G401.6 (cell line): ENCODE measurements around the gene CLEC4G.
"Not testable (repeated sequence)": the region's sequence is repeated elsewhere in the genome, so short reads cannot be mapped to it uniquely, and the experiment has no call there.

ENCODE experiments used
- FAIRE-seq: peaks from 2 replicates; lab custom pipeline; 2012; peaks lifted over from hg19 to GRCh38; lab: Jason Lieb, UNC

The CLEC4G gene, protein sequence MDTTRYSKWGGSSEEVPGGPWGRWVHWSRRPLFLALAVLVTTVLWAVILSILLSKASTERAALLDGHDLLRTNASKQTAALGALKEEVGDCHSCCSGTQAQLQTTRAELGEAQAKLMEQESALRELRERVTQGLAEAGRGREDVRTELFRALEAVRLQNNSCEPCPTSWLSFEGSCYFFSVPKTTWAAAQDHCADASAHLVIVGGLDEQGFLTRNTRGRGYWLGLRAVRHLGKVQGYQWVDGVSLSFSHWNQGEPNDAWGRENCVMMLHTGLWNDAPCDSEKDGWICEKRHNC

DNA sequence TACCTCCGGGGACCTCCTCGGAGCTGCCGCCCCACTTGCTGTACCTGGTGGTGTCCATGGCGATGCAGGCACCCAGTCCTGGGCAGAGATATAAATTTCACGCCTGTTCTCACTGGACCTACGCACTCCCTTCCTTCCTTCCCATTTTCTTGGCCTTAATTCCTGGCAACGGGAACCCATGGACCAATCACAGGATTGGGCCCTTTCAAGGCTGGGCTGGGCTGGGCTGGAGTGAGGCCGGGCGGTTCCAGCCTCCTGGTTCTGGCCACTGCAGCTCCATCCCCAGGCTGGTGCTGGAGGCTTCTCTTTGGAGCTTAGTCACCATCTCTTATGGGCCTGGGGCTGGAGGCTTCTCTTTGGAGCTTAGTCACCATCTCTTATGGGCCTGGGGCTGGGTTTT, at the start of gene CLEC4G:
Gene CLEC4G, minus strand, starts transcription at position 66 of the 400 bp plus-strand sequence. Its CDS starts 8 bp downstream, at position 58.
- FAIRE-seq = no peak

DNA sequence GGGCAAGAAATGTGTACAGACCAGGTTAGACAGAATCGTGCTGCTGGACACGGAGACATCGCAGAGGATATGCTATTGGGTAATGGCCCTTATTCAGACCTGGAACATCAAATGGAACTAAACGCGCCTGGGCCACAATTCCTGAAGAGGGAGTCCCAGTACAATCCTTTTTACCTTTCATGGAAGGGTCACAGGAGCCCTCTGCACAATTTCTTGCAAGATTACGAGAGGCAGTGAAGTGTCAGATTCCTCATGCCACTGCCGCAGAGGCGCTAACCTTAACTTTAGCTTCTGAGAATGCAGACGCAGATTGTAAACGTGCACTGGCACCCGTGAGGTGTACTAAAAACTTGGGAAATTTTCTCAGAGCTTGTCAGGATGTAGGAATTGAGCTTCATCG, 49.2 kb upstream of the CLEC4G start:
- no peak for FAIRE-seq

DNA sequence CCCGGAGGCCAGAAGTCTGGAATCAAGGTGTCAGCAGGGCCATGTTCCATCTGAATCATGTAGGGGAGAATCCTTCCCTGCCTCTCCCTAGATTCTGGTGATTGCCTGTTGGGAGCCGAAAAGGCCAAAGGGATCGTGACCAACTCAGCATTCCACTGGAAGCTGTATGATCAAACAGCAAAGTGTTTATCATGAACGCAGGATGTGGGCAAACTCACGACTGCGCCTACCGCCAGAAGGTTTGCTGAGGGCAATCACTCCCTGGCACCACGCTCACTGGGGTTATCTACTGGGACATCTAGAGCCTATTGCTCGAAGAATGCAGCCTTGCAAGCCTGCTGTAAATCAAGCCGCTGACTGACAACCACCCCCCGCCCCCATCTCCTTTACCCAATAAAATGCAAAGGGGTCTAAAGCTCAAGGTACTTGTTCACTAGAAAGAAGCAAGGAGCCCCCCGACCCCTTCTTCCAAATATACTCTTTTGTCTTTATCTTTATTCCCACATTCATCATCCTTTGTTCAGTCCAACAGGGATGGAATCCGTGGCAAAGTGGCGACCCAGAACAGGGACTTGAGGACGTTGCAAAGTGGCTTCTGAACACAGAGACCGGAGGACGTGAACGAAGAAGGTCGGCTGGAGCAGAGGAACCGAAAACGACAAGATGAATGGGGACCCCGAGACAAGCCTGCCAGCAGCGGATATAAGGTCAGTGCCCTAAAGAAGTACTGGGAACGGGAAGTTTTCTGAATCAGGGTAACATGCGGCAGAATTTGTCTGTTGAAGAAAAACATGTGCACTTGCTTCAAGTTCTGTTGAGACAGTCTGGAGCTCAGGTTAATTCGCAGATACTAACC, 47.9 kb upstream of the CLEC4G start:
- FAIRE-seq = no peak

DNA sequence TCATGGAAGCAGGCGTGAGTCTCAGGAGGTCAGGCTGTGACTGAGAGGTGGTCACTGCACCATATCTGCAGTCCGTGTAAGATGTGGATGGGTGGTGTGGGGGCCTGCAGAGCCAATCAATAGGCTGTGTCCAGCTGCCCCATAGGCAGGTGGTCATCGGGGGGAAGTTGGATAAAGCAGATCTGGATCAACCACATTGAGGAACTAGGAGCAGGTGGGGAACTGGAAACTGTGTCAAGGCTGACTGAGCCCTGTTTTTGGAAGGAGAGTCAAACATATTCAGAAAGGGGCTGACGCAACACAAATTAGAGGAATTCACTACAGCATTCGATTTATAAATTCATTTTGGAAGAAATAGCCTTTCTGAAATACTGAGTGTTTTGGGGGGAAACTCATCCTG, 46.2 kb upstream of the CLEC4G start:
- no peak for FAIRE-seq

DNA sequence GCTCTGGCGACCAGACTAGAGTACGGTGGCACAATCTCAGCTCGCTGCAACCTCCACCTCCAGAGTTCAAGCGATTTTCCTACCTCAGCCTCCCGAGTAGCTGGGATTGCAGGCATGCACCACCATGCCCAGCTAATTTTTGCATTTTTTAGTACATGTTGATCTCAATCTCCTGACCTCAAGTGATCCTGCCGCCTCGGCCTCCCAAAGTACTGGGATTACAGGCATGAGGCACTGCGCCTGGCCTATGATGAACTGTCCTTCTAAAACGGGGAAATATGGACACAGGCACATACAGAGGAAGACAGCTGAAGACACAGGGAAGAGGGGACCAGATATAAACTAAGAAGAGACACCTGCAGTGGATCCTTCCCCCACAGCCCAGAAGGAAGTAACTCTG, 43.9 kb upstream of the CLEC4G start:
- FAIRE-seq = no peak

DNA sequence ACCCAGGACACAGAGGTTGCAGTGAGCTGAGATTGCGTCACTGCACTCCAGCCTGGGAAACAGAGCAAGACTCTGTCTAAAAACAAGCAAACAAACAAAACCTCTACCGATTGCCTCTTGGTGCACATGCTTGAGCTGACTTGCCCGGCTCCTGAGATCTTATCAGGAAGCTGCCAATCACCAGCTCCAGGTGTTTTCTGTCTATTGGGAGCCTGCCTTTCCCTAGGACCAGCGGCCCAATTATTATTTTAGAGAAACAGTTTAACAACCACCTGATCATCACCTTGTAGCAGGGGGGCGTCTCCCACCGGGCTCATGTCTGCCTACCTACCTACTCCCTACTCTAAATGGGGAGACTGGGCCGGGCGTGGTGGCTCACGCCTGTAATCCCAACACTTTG, 41.9 kb upstream of the CLEC4G start:
- FAIRE-seq = no peak

DNA sequence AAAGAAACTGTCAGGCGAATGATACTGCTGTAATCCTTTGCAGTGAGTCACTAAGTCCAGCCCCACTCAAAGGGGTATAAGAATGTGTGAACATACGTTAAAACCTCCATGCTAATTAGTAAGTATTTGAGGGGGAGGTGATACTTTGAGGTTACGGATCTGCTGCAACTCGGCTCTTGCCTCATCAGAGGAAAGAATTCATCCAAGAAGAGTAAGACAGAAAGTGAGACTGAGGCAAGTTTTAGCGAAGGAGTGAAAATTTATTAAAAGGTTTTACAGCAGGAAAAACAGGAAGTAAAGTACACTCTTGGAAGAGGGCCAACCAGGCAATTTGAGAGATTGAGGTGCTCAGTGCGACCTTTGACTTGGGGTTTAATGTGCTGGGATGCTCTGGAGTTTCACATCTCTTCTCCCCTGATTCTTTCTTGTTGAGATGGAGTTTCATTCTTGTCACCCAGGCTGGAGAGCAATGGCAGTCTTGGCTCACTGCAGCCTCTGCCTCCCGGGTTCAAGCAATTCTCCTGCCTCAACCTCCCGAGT, 40.9 kb upstream of the CLEC4G start:
- FAIRE-seq = no peak

DNA sequence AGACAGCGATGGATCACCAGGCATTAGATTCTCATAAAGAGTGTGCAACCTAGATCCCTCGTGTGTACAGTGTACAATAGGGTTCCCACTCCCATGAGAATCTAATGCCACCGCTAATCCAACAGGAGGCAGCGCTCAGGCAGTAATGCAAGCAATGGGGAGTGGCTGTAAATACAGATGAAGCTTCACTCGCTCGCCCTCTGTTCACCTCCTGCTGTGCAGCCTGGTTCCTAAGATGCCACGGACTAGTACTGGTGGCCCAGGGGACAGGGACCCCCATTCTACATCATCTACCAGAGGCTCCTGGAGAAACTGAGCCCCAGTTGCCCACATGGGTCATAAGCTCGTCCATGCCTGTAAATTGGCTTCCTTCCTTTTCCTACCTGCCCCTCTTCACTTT, 39.2 kb upstream of the CLEC4G start:
- FAIRE-seq = no peak

DNA sequence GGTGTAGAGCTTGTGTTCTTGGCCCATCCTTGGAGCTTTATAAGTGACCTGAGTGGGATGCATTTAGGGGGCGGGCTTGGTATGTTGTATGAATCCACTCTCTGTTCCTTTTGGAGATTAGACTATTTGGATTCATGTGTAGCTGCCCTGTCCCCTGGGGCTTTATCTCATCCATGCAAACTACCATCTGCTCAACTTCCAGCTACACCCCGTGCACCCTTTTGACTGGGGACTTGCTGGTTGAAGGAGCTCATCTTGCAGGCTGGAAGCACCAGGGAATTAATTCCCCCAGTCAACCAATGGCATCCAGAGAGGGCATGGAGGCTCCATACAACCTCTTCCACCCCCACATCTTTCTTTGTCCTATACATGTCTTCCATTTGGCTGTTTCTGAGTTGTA, 37.3 kb upstream of the CLEC4G start:
- FAIRE-seq = no peak

DNA sequence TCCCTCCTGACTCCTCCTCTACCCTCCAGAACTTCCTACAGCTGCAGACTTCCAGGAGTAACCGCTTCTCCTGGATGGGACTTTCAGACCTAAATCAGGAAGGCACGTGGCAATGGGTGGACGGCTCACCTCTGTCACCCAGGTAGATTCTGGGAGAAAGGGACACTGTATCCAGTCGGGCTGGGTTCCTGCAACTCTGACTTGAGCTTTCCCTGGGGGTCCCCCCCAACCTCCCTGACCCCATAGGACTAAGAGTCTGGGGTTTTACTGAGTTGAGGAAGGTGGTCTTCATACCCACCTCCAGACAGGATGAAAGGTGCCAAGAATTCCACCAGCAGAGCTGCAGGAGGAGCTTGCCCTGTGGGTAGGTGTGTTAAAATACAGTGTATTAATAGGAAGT, 35.6 kb upstream of the CLEC4G start:
- FAIRE-seq = no peak

DNA sequence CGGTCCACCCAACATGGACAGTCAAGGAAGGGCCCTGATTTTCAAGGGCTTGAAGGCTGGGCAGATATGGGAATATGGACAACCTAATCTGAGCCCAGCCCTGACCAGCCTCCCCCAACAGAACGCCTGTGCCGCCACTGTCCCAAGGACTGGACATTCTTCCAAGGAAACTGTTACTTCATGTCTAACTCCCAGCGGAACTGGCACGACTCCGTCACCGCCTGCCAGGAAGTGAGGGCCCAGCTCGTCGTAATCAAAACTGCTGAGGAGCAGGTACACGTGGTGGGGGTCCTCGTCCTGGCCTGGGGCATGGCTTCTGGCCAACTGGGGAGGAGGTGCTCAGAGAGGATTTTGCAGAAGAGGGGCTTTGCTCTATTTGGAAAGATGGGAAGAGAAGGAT, 34.6 kb upstream of the CLEC4G start:
- no peak for FAIRE-seq

DNA sequence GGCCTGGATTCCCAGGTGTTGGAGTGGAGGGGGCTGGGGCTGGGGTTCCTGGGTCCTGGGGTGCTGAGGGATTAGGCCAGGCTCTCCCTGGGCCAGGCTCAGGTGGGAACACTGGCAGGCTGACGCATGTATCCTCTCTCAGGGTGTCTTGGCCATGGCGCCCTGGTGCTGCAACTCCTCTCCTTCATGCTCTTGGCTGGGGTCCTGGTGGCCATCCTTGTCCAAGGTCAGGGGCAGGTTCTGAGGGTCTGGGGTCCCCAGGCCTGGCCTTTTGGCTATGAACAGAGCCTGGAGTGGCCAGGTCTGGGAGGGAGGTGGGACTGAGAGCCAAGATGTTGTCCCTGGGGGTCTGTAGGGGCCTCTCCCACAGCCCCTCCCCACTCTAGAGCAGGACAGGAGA, 33.1 kb upstream of the CLEC4G start:
- FAIRE-seq = not testable (repeated sequence)

DNA sequence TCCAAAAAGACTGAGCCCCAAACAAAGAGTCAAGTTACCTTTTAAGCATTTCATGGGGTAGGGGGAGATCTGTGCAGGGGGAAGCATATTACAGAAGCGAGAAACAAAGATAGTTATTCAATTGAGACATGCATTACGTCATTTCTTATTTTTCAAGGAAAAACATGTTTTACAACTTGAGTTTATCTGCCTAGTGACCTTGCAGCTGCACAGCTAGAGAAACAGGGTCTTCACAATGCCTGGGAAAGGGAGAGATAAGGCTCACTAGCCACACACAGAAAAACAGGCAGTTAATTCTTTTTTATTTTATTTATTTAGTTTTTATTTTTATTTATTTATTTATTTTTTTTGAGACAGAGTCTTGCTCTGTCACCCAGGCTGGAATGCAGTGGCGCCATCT, 32.2 kb upstream of the CLEC4G start:
- not testable (repeated sequence) for FAIRE-seq

DNA sequence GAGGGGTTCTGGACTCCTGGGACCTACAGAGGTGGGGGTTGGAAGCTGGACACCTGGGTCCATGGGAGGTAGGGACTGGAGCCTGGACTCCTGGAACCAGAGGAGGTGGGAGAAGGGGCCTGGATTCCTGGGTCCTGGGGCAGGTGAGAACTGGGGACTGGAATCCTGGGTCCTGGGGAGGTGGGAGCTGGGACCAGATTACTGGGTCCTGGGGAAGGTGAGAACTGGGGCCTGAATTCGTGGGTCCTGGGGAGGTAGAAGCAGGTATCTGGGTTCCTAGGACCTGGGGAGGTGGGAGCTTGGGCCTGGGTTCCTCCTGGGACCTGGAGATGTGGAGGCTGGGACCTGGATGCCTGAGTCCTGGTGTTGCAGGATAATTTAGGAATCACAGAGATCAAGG, 31.8 kb upstream of the CLEC4G start:
- no peak for FAIRE-seq

DNA sequence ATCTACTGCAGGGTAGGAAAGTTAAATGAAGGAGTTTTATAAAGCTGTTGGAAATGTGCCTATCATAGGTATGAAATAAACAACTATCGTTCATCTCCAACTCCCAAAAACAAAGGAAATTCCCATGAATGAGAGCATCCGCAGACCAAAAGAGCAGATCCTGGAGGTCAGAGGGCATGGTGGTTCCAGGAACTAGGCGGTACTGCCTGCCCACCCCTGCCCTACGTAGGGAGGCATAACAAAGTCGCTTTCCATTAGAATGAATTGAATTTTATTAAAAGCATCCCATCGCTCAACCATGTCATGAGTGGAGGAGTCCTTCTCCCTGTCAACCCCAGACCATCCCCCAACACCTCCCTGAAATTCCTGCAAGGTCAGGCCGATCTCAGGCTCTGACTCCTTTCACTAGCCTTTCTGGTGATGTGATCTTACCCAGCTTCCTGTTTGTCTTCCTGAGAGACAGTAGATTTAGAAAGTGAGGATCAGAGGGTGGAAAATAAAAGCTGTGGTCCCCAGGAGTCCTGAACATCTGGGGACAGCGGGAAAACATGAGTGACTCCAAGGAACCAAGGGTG, 30.9 kb upstream of the CLEC4G start, which contains the start of gene CLEC4M:
Gene CLEC4M, plus strand, starts transcription at position 525 of the 575 bp plus-strand sequence. Its CDS starts 24 bp downstream, at position 549.
- no peak for FAIRE-seq

DNA sequence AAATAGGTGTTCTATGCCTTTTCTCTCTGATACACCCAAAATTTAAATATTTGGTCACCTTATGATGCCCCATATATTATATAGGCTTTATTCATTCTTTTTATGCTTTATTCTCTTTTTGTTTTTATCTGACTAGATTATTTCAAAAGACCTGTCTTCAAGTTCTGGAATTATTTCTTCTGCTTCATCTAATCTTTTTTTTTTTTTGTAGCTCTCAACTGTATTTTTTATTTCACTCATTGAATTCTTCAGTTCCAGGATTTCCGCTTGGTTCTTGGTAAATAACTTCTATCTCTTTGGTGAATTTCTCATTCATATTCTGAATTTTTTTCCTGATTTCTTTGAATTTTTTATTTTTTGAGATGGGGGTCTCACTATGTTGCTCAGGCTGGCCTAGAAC, 27.2 kb upstream of the CLEC4G start:
- no peak for FAIRE-seq

DNA sequence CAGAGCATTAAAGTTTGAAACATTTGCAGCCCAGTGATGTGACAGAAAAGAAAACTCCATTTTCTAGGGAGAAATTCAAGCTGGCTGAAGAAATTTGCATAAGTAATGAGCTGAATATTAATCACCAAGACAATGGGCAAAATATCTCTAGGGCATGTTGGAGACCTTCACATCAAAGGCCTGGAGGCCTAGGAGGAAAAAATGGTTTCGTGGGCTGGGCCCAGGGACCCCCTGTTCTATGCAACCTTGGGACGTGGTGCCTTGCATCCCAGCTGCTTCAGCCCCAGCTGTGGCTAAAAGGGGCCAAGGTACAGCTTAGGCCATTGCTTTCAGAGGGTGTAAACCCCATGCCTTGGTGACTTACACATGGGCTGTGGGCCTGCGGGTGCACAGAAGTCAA, 25.4 kb upstream of the CLEC4G start:
- no peak for FAIRE-seq

DNA sequence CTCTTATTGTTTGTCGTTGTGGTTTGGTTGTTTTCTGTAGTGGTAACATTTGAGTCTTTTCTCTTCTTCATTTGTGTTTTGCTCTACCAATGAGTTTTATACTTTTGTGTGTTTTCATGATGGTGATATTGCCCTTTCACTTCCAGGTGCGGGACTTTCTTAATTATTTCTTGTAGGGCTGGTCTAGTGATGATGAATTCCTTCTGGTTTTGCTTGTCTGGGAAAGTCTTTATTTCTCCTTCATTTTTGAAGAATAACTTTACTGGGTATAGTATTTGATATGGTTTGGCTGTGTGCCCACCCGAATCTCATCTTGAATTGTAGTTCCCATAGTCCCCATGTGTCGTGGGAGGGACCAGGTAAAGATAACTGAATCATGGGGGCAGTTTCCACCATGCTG, 24.3 kb upstream of the CLEC4G start:
- FAIRE-seq = no peak

DNA sequence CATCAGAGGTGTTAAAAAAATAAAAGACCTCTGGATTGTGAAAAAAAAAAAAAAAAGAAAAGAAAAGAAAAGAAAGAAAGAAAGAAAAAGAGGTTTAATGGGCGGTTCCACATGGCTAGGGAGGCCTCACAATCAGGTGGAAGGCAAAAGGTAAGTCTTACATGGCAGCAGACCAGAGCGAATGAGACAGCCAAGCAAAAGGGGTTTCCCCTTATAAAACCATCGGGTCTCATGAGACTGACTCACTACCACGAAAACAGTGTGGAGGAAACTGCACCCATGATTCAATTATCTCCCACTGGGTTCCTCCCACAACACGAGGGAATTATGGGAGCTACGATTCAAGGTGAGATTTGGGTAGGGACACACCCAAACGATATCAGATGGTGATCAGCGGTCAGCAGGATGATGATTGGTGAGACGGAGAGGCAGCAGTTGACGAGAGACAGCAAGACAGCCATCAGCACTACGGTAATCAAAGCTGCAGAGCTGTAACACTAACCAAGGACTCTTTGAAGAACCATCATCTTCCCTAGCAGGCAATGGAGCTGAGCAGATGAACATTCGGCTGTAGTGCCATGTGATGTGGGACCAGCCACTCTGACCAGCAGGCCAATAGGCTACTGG, 19.4 kb upstream of the CLEC4G start:
- no peak for FAIRE-seq

DNA sequence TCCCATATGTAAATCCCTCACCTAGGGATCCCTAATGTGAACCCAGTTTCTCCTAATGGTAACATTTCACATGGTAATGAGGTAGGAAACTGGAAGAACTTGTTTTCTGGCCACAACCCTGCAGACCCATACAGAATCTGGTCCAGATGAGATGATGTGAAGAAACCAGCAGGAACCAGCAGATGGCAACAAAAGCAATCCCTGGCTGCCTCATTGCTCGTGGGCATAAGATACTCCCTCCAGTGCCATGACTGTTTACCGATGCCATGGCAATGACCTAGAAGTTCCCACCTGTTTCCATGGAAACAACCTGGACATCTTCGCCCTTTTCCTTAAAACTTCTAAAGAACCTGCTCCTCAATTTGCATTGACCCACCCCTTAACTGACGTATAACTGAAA, 16.8 kb upstream of the CLEC4G start:
- FAIRE-seq = no peak

DNA sequence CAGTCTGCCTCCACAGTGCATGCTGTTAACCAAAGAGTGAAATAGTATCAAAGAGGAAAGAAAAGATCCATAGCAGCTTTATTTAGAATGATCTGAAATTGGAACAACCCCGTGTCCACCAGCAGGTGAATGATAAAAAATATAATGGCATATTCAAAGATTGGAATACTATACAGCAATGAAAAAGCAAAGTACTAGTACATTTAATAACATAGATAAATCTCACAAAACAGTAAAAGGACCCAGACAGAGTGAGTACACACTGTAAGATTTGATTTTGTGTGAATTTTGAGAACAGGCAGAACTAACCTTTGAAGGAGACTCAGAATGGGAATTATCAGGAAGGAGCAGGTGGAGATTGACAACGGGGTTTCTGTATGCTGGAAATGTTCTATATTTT, 16.3 kb upstream of the CLEC4G start:
- FAIRE-seq = no peak
